H1 (cell line): Measurements from ENCODE around the gene FOXS1. TPM values are rescaled to one million over a fixed set of nuclear protein-coding genes. Genes with fewer than 3 reads are reported as not detected.

Experiments used
- BCL11A ChIP-seq, 2 experiments: IDR thresholded peaks; one replicate each; pipeline ENCODE4 v1.6.1; 2011; ENCODE audit warnings: low read depth in 2 of 2, low read length in 2 of 2, mild to moderate bottlenecking in 2 of 2
- CBX5 ChIP-seq: fragments of 300-800, 300-1000 bp; sonication (generic); IDR thresholded peaks from 2 replicates; pipeline ENCODE4 v1.7.1; 2016; ENCODE audit warnings: antibody characterized with exemption, low read length, low read depth
- CEBPB ChIP-seq: IDR thresholded peaks from 2 replicates; pipeline ENCODE4 v1.6.1; 2012; ENCODE audit warnings: low read depth, low read length
- CTCF ChIP-seq, 3 experiments: IDR thresholded peaks; 1 replicate in 2 of 3; 2 replicates in 1 of 3; pipeline versions ENCODE4 v1.5.1 to v1.6.1; 2011; ENCODE audit warnings: low read length in 3 of 3, mild to moderate bottlenecking in 3 of 3, inconsistent platforms in 2 of 3, low read depth in 1 of 3, moderate library complexity in 1 of 3; ENCODE audit not compliant: insufficient read depth in 1 of 3; ENCODE audit errors: control extremely low read depth in 1 of 3
- JUN ChIP-seq: IDR thresholded peaks from 2 replicates; pipeline ENCODE4 v1.6.1; 2011; ENCODE audit warnings: low read depth, mild to moderate bottlenecking, improper control_type of control experiment, low read length
- NANOG ChIP-seq: IDR thresholded peaks from 2 replicates; pipeline ENCODE4 v1.6.1; 2011; ENCODE audit warnings: low read length, low read depth, mild to moderate bottlenecking, inconsistent platforms; ENCODE audit not compliant: insufficient read depth, poor library complexity, severe bottlenecking
- RXRA ChIP-seq: IDR thresholded peaks from 2 replicates; pipeline ENCODE4 v1.6.1; 2011; ENCODE audit warnings: low read depth, mild to moderate bottlenecking, low read length, moderate library complexity; ENCODE audit not compliant: insufficient read depth
- SP1 ChIP-seq: IDR thresholded peaks from 2 replicates; pipeline ENCODE4 v1.6.1; 2011; ENCODE audit warnings: low read depth, low read length
- polyA plus RNA-seq, 7 experiments: library from polyadenylated mRNA; depleted of rRNA in 3 of 7; stranded (reverse) in 5 of 7; unstranded in 2 of 7; fragments of >200 nt in 5 of 7; fragments of 200-250 nt in 2 of 7; gene quantifications; 1 replicate in 5 of 7; 2 replicates in 1 of 7; 4 replicates in 1 of 7; pipeline versions ENCODE4 v1.2.1 to v1.2.3, GENCODE V29; 2011 to 2013; ENCODE audit warnings: missing spikeins in 2 of 7, mixed read lengths in 2 of 7
- total RNA-seq: library from RNA; stranded (reverse); fragmentation: NEBNext Ultra II Directional; extraction: Animal tissue kit (Norgen Biotek cat#: 25700); gene quantifications from 2 replicates; pipeline ENCODE4 v1.2.1, GENCODE V29; 2021

Gene FOXS1
- total and polyA plus RNA-seq, 2 of the 8 experiments (the other 6 are each of a cell fraction or from before 2014, with no cell fraction given): 0.45 TPM; not detected in 1

DNA sequence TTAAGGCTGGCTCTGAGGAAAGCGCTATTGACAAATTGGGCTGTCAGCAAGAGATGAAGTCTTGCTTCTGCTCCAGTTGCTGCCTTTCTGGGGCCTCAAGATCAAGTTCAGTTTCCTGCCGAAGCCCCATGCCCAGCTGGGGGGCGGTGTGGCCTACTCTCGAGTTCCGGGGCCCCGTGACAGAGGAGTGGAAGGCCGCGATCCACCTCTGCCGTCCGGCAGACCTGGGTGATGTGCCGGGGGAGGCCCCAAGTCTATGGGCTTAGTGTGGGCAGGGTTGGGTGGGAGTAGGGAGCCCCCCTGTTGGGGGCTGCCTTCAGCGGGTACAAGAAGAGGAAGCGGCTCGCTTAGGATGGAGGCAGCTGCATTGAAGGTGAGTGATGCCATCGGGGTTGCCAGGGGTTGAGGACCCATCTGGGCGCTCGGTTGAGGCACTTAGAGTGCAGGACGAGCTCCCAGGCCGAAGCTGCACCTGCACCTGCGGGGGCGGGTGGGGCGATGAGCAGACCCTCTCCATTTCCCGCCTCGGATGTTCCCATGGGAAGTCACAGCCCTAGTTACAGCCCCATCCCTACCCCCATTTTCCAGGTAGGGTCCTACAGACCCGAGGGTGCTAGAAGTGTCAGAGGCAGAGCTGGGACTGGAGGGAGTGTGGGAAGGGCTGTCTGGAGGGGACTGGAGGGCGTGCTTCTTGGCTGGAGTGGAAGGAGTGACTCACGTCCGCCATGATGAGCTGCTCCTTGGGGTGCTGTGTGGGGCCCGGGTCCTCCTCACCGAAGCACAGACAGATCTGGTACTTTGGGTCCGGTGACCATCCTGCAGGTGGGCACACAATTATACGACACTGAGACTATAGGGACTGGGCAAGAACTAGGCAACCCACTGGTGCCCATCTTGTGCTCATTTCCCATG is 2.9 kb upstream of the FOXS1 start (continued):
- TF ChIP-seq CTCF (IDR thresholded peaks at IDR 0.05; ENCODE audit: control extremely low read depth in 1 of 3, insufficient read depth in 1 of 3, low read depth in 1 of 3, low read length in 3 of 3) (no peak), NANOG (no peak), CBX5 (no peak), CEBPB (no peak), JUN (no peak), BCL11A (IDR thresholded peaks at IDR 0.05; ENCODE audit: low read depth in 2 of 2, low read length in 2 of 2) (no peak), SP1 (no peak), RXRA (no peak)
